ENCODE data around the gene SINHCAF. TPM values are rescaled to one million over a fixed set of nuclear protein-coding genes. Genes with fewer than 3 reads are reported as not detected.

SINHCAF gene
- total and polyA plus RNA-seq, 8 donors = 9.0 to 43.1 (median 21.2) TPM

GRCh38 chr12:31318657-31319269 is 7.2 kb downstream of the SINHCAF start:
- Histone ChIP-seq H3K36me3 (no peaks in the 10 kb centered on the region), H3K27ac (no peak overlapping the region), H3K4me3 (no peak overlapping the region), H3K4me1 (peaks cover 0 to 44% (median 15%) of the 10 kb centered on the region in 3 donors), H3K9me3 (no peaks in the 10 kb centered on the region), H3K27me3 (no peaks in the 10 kb centered on the region)
- intact Hi-C loops (cut with DNase I) = no loop called here
- DNase-seq (no peak), FAIRE-seq (no peak), ATAC-seq (no peak)
- TF ChIP-seq CTCF (IDR thresholded peaks at IDR 0.05) = no peak
- WGBS, 2 donors = 91 to 100% methylated on average over 2 of the region's 2 CpGs

GRCh38 chr12:31317471-31318395 is 8.2 kb downstream of the SINHCAF start:
- 44 to 48% methylated on average over 8 of the region's 8 CpGs for WGBS, 2 donors
- FAIRE-seq = no peak
- ATAC-seq = peak in 3 of 4 donors; percentile 19 to 44 (median 30)
- intact Hi-C loops (cut with DNase I) = no loop called here
- TF ChIP-seq CTCF (IDR thresholded peaks at IDR 0.05) = no peak
- Histone ChIP-seq H3K9me3 (no peaks in the 10 kb centered on the region), H3K4me3 (peak overlapping the region in 1 of 4 donors; percentile 20), H3K4me1 (peaks cover 0 to 41% (median 15%) of the 10 kb centered on the region in 3 donors), H3K27me3 (no peaks in the 10 kb centered on the region), H3K27ac (peak overlapping the region in 2 of 4 donors; percentile 10 to 39), H3K36me3 (no peaks in the 10 kb centered on the region)
- DNase-seq = no peak

GRCh38 chr12:31316891-31317290 is 9.1 kb downstream of the SINHCAF start:
- H3K27me3 ChIP-seq = no peaks in the 10 kb centered on the region
- 18 to 31% methylated on average over 3 of the region's 3 CpGs for WGBS, 2 donors
- intact Hi-C loops (cut with DNase I) = no loop called here
- no peak overlapping the region for H3K27ac ChIP-seq
- FAIRE-seq (no peak), DNase-seq (no peak), ATAC-seq (no peak)
- H3K9me3 ChIP-seq = no peaks in the 10 kb centered on the region
- TF ChIP-seq CTCF (IDR thresholded peaks at IDR 0.05) = no peak
- no peaks in the 10 kb centered on the region for H3K36me3 ChIP-seq
- peaks cover 0 to 32% (median 7%) of the 10 kb centered on the region in 3 donors for H3K4me1 ChIP-seq
- no peak overlapping the region for H3K4me3 ChIP-seq

- Histone ChIP-seq H3K4me1 (peaks cover 0 to 24% (median 5%) of the 10 kb centered on the region in 3 donors), H3K27ac (no peak overlapping the region), H3K27me3 (no peaks in the 10 kb centered on the region), H3K36me3 (no peaks in the 10 kb centered on the region), H3K4me3 (no peak overlapping the region), H3K9me3 (no peaks in the 10 kb centered on the region)
- FAIRE-seq (no peak), DNase-seq (no peak), ATAC-seq (no peak)
- WGBS, 2 donors = 80 to 88% methylated on average over 7 of the region's 7 CpGs
- intact Hi-C loops (cut with DNase I) = no loop called here
- no peak for TF ChIP-seq CTCF (IDR thresholded peaks at IDR 0.05)
Measured at GRCh38 chr12:31315784-31316465, 10.0 kb downstream of the SINHCAF start.
